Left renal cortex interstitium (tissue), 4 donors: ENCODE data around the gene VPS13D. TPM values are rescaled to one million over a fixed set of nuclear protein-coding genes. Genes with fewer than 3 reads are reported as not detected.
A peak's percentile ranks its signal among the peaks of the same experiment; 100 is the strongest.
"Not testable (repeated sequence)": the region's sequence is repeated elsewhere in the genome, so short reads cannot be mapped to it uniquely, and the experiment has no call there.

Source experiments
- DNase-seq, 4 donors: peaks; one replicate each; pipeline ENCODE4 v3.0.0-alpha.2; 2013; ENCODE audit warnings: low read depth in 4 of 4, low spot score in 2 of 4, missing footprints in 1 of 4
- polyA plus RNA-seq, 4 donors: library from polyadenylated mRNA; unstranded; fragments of 120-200 nt; gene quantifications; one replicate each; pipeline ENCODE4 v1.2.1, GENCODE V29; 2013; ENCODE audit not compliant: insufficient read length in 4 of 4

Gene VPS13D
- polyA plus RNA-seq, 4 donors = 21.8 to 32.3 (median 27.6) TPM

DNA sequence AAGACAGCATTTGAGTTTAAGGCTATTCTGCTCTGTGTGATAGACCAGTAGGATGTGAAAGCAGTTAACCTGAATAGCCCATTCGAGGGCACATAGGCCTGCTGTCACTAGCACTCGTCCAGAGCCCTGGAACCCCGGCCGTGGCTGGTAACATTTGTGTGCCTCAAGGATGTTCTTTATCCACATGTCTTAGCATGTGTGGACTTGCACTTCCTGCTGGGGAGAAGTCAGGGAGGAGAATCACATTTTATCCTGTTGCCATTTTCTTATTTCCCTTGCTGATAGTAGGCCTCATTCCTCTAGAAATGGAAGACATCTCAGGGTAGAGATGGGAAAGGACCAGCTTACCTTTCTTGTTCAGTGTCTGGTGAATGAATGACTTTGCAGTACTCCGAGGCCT, 54.7 kb downstream of the VPS13D start:
- no peak for DNase-seq

DNA sequence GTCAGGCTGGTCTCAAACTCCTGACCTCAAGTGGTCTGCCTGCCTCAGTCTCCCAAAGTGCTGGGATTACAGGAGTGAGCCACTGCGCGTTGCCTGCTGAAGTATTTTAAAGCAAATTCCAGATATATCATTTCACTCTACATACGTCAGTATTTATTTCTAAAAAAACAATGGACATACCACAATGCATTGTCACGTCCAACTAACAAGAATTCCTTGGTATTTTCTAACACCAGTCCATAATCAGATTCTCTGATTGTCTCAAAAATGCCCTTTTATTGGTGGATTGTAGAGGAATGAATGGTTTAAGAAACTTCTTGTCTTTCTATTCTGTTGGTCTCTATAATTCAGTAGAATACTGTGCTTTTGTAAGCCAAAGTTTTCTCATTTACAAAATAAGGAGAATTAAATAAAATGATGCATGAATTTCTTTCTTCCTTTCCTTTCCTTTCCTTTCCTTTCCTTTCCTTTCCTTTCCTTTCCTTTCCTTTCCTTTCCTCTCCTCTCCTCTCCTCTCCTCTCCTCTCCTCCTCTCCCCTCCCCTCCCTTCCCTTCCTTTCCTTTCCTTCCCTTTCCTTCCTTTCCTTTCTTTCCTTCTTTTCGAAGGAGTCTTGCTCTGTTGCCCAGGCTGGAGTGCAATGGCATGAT, 55.8 kb downstream of the VPS13D start:
- DNase-seq = no peak

DNA sequence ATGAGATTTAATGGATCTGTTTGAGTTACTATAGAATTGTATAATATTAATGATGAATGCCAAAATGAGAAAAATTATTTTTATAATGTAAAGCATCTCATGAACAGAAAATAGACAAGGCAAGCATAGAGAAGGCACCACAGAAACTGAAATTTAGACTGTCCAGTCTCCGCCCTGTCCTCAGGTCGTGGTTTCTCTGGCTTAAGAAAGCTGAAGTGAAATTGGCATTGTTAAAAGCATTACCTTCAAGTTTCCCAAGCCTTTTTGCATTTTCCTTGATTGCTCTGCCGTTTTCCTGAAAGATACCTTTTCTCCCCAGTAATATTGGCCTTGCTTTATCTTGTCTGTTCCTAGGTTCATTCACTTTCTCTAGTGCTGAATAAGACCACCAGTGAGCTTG, 58.0 kb downstream of the VPS13D start:
- DNase-seq = no peak

DNA sequence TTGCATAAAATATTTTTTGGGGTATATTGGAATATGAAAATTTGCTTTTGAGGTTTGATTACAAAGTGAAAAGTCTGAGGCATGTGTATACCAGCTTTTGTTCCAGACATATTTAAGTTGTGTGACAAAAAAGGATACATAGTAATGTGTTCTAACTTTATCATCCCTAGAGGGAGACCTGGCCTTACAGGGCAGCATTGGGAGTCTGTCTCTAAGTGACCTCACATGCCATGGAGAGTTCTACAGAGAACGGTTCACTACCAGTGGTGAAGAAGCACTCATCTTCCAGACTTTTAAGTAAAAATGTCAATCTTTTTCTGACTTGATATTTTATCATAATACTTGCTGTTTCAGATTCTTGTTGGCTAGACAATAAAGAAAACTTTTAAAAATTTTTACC, 61.0 kb downstream of the VPS13D start:
- DNase-seq = no peak

DNA sequence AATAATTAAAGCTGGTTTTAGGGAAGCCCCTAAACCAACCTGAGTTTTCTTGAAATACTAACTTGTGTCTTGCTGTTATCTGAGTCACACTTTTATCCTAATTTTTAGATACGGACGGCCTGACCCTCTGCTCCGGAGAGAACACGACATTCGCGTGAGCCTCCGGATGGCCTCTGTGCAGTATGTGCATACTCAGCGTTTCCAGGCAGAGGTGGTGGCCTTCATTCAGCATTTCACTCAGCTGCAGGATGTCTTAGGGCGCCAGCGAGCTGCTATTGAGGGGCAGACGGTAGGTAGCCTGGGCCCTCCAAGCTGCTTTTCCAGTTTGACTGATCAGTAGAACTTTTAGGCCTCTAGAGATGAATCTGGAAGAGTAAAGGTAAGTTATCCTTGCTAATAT, 63.6 kb downstream of the VPS13D start:
- DNase-seq = no peak

DNA sequence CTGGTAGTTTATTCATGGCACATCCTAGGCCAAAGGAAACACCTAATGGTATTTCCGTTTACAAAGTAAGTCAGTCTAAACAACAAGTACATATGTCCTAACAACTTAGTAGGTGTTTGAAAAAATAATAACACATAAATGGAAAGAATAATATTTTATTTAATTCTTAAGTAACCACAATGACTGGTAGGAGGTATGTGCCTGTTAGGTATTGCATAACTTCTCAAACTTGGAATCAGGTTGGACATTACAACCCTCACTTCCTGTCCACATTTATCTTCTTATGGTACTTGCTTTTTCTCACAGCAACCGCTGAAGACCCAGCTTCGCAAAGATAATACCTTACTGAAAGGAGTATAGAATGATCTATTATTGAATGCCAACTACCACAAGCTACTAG, 64.2 kb downstream of the VPS13D start:
- no peak for DNase-seq

DNA sequence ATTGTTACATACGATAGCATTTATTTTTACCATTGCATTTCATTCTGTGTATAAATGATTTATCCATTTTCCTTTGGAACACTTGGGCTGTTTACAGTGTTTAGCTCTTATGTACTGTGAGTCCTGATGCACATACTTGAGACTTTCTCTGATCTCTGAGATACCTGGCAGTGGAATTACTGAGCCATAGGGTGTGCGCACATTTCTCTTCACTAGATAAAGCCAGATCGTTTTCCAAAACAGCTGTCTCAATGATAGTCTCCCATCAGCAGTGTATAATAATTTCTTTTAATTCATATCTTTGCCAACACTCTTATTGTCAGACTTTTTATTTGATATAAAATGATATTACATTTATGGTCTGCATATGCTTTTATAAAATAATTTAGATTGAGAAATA, 66.2 kb downstream of the VPS13D start:
- no peak for DNase-seq

DNA sequence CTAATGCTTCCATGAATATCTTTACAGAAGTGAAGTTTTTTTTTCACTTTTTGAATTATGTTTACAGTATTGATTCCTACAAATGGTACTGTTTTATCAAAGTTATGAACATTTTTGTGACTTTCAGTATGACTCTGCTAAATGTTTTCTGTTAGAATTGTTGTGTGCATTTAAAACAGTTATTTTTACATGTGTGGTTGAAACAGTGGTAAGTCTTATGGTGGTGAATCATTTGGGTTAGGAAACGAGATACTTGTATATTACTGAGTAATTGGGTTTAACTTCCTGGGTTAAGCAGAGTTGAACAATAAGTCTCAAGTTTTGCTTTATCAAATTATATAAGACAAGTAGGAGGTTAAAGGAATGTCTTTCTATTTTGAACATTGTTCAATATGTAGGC, 66.8 kb downstream of the VPS13D start:
- no peak for DNase-seq

DNA sequence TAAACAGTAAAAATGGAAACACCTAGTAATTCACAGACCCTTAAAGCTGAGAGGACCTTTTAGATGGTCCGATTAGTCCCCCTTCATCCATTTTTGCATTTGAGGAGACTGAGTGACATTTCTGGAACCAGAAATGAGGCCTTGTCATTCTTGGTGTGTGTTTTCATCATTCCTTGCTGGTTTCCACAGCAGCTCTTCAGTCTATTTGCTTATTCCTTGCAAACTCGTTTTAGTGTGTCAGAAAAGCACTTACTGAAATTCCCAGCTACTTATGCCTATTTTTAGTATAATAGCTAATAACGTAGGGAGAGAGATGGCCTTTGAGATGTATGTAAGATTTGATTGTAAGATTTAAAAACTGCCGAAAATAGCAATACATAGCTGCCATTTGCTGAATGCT, 70.9 kb downstream of the VPS13D start:
- no peak for DNase-seq

DNA sequence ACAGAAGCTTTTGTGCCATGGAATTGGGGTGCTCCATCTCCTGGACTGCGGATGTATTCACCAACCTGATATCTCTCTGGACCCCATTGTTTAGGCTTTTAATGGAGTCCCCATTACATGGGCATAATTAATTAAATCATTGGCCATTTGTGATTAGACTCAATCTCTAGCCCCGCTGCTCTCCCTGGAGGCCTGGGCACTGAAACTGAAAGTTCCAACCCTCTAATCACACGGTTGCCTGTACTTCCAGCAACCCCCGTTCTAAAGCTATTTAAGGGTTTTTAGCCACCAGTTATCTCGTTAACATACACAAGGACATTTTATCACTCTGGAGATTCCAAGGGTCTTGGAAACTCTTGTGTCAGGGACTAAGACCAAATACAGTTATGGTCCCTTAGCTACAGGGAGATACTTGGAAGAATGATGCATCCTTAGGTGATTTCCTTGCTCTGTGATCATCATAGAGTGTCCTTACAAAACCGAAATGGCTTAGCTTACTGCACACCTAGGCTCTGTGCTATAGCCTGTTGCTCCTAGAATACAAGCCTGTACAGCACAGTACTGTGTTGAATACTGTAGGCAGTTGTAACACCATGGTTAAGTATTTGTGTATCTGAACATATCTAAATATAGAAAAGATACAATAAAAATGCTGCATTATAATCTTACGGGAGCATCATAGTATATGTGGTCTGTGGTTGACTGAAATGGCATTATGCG, 71.8 kb downstream of the VPS13D start:
- DNase-seq = no peak

DNA sequence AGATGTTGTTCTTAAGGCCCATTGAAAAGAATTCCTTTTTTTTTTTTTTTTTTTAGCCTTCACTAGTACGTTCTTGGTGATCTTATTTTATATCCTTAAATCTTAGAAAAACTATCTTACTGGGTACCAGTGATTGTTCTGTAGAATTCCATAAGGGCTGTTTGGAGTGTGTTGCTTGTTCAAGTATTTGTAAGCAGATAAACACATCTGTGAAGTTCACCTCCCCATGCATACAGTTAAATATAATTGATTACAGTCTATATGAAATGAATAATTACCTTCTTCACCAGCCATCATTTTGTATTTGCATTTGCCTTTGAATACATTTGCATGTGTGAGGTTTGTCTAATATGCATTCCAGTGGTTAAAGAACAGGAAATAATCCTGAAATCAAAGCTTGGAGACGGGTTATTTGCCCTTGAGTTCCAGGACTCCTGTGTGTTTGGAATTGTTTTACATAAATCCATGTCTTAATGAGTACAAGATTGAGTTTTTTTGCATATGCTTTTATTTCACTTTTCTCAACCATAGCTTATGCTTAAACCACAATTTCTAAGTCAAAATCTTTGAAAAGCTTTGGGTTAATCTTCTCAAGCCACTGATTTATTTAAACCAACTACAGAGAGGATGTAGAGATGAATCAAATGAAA, 73.1 kb downstream of the VPS13D start:
- DNase-seq = no peak

DNA sequence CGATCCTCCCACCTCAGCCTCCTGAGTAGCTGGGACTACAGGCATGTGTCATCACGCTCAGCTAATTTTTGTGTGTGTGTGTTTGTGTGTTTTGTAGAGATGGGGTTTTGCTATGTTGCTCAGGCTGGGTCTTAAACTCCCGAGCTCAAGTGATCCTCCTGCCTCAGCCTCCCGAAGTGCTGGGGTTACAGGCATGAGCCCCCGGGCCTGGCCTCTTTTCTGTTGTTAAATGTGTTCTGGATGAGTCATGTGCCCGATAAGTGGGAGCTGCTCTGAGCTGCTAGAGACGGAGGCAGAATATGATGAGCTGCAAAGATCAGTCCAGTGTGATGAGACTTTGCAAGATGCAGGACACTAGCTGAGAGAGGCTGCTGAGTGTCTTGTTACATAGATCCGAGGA, 75.5 kb downstream of the VPS13D start:
- no peak for DNase-seq

DNA sequence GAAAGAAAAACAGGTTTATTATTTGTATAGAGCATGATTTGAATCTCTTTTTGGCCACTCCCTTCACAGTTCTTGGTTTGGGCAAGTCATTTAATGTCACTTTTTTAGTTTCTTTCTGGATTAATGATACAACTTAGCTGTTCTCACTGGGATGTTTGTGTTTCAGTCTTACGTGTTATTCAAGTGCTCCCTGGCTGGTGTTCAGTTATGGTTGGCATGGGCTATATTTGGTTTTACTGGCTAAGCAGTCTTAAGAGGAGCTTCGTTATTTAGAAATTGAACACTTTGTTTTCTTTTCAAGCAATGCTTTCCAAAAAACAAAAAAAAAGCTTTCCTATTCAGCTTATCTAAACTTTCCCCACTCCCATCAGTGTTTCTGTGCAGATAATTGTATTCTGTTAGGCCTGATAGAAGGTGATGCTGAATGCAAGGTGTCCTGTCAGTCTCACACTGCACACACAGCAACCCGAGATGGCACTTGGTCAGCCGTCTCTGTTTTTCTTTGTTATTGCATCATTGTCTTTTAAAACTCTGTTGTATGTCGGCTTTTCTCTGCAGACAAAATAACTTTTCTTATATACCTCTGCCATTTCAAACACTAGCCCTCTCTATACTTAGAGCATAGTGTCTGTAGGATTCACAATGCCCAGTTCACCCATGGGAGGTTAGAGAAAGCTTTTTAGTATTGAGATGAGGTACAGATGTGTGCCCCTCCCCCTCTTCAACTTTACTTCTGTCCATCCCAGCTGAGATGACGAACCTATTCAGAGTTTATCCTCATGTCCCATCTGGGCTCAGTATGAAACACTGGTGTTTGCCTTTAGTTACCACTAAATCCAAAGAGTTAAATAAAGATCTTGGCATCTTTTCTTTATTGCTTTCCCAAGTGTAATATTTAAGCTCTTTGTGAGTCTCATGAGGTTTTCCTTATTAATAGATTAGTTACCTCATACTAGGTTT, 80.2 kb downstream of the VPS13D start:
- no peak for DNase-seq

DNA sequence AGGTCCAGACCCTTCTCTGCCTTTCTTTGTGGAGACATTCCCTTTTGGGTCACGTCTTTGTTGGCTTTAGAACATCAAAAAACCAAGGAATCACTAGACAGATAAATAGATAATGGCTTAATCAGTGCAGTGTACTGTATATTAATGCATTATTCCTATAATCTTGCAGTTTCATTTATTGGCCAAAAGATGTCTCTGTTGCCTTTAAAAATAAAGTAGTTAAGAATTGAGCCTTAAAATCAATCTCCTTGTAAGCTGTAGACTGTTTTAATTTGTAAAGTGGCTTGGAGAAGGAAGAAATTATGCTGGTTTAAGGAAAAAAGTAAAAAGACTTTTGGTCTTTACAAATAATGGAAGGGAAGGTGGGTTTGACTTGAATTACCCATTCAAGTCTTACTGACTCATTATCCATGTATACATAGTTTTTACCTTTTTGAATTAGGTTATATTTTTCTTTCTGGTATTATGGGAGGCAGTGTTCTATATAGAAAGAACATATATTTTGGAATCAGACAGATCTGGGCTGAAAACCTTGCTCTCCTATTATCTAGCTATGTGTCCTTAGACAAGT, 84.6 kb downstream of the VPS13D start:
- peak in 1 of 4 donors; percentile 32 for DNase-seq

DNA sequence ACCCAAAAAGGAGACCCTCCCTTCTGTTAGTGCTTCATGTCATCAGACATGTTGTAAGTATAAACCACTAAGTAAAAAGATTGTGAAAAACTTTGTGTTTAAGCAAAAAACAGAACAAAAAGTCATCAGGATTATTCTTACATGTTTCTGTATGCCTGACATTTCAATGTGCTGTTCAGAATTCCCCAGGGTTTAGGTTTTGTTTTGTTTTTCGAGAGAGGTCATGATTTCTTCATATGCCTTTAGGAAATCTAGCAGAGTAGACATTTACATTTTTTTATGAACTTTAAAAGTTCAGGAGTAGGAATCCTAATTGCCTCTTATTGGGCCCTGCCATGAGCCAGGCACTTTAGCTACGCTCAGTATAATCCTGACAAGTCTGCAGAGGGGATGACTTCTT, 85.3 kb downstream of the VPS13D start:
- no peak for DNase-seq

DNA sequence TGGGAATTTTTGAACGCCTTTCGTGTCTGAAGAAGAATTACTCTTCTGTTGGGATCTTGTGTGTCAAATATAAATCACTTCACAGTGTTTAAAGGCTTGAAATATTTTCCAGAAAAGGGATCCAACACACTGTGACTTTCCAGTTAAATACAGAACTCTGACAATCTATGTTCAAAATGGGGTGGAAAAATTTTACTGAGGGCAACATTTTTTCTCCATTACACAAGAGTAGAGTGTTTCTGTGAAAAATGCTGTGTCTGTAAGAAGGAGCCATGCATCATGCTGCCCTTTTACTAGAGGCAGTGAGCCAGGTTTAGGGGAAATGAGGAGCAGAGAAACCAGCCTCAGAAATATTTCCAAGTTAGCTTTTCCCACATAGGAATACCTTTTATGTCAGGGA, 86.5 kb downstream of the VPS13D start:
- no peak for DNase-seq

DNA sequence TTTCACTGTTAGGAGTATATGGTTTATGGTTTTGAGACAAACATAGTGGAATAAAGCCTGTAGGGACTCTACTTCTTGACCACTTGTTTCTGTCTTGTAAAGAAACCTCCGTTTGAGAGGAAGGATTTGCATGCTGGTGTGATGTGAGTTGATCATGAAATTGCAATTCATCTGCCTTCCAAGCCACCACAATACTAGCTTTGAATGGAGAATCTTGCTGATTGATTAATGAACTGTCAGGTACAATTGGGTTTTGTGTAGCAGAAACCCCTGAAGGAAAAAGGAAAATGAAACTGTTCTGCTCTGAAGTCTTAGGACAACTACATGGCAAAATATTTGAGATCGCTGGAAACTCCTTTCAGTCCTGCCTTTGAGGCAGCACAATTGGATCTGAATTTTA, 90.7 kb downstream of the VPS13D start:
- DNase-seq = no peak

DNA sequence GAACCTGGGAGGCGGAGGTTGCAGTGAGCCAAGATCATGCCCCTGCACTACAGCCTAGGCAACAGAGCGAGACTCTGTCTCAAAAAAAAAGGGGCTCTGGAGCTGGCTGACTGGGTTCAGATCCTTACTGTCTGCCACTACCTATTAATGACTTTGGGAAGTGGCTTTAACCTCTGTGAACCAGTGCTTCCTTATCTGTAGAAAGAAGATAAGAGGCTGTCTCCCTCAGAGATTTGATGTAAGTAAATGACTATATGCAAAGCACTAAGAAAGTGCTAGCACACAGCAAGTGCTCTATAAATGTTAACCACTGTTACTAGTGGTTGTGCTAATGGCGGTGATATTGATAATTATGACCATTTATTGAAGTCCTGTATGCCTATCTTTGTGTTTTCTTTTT, 94.6 kb downstream of the VPS13D start:
- no peak for DNase-seq

DNA sequence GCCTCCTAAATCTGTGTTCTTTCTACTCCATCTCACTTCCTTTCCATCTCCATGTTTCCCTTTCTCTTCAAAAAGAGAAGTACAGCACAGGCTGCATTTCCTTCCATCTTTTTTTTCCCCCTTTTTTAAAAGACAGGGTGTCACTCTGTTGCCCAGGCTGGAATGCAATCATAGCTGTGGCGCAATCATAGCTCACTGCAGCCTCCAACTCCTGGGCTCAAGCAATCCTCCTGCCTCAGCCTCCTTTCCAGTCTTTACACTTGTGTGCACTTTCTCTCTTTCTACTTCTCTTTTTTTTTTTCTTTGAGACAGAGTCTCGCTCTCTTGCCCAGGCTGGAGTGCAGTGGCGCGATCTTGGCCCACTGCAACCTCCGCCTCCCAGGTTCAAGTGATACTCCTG, 95.1 kb downstream of the VPS13D start:
- not testable (repeated sequence) for DNase-seq

DNA sequence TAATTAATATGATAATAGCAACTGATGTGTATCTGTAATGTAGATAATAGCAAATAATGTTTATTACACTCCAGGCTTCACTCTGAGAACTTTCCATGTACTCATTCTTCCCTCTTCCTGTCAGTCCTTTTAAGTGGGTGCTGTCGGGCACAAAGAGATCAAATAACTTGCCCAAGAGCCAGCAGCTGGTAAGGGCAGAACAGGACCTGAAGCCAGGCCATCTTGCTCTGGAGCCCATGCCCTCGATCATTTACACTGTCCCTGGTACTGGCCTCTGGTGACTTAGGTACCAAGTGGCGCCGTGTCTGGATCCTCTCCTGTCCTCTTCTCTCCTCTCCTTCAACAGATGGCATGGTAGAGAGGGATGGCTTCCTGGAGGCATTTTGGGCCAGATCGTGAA, 97.2 kb downstream of the VPS13D start:
- no peak for DNase-seq

DNA sequence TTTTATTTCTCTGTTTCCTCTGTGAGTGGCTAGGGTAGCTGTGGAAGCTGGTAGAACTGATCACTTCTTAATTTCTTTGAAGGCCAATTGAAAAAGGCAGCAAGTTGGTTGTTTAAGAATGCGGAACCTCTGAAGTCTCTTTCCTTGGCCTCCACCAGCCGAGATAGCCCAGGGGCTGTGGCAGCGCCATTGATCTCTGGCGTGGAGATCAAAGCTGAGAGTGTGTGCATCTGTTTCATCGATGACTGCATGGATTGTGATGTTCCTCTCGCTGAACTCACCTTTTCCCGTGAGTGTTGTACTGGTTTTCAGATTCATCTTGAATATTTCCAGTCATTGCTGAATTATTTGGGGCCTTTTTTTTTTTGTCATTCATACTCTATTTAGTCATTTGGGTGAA, 97.7 kb downstream of the VPS13D start:
- DNase-seq = no peak
